Measurements from ENCODE around the gene EMC10.

EMC10 gene

GRCh38 chr19:50490411-50490811 lies 14.1 kb downstream of the EMC10 start (continued):
- TF ChIP-seq ZNF148 (tag by site-specific recombination; IDR thresholded peaks at IDR 0.05; ENCODE audit: borderline replicate concordance) = no peak
- TF ChIP-seq ZFP41 (tag by site-specific recombination; IDR thresholded peaks at IDR 0.05; ENCODE audit: borderline replicate concordance) = no peak
- no peak for TF ChIP-seq OVOL3 (tag by site-specific recombination; IDR thresholded peaks at IDR 0.05)
- TF ChIP-seq ZNF544 (tag by site-specific recombination; IDR thresholded peaks at IDR 0.05) = no peak
- TF ChIP-seq ZNF639 (tag by site-specific recombination; IDR thresholded peaks at IDR 0.05) = no peak
- TF ChIP-seq REST (tag by site-specific recombination; IDR thresholded peaks at IDR 0.05) = no peak
- TF ChIP-seq ZNF239 (tag by site-specific recombination; IDR thresholded peaks at IDR 0.05) = no peak
- TF ChIP-seq ZIC2 (tag by site-specific recombination; IDR thresholded peaks at IDR 0.05) = no peak
- TF ChIP-seq ZNF701 (tag by site-specific recombination; IDR thresholded peaks at IDR 0.05) = no peak
- TF ChIP-seq AEBP2 (tag by site-specific recombination; IDR thresholded peaks at IDR 0.05; ENCODE audit: borderline replicate concordance) = no peak

GRCh38 chr19:50490991-50491472 lies 14.7 kb downstream of the EMC10 start:
- no peak for TF ChIP-seq ZNF692 (tag by site-specific recombination; IDR thresholded peaks at IDR 0.05)
- no peak for TF ChIP-seq ZNF596 (tag by site-specific recombination; IDR thresholded peaks at IDR 0.05)
- no peak for TF ChIP-seq ZNF707 (tag by site-specific recombination; IDR thresholded peaks at IDR 0.05)
- peak; percentile 50; the same call in 1 of the 2 replicates for TF ChIP-seq KLF1 (tag by site-specific recombination; IDR thresholded peaks at IDR 0.05)
- CTCF ChIA-PET = interaction anchor here (0.6 kb wide), 1 partner anchor 117 kb away, joined by 3 read pairs; no protein-coding TSS in a partner anchor
- POLR2A ChIA-PET = no interaction called here

More at GRCh38 chr19:50490991-50491472, 14.7 kb downstream of the EMC10 start:
- Histone ChIP-seq H3K4me1 (ENCODE audit: control insufficient read depth, insufficient read depth, low read length) (no peaks in the 10 kb centered on the region), H3K36me3 (ENCODE audit: control insufficient read depth in 2 of 2, insufficient read depth in 1 of 2, low read length in 2 of 2) (peaks cover 0 to 10% of the 10 kb centered on the region in 2 experiments; a peak in 1 of 3 replicates), H3K9me3 (ENCODE audit: control insufficient read depth, insufficient read depth, low read depth, low read length) (no peaks in the 10 kb centered on the region), H3K27ac (ENCODE audit: extremely low read depth, low read depth, low read length) (no peak overlapping the region), H3K4me3 (ENCODE audit: low read depth, low read length) (no peak overlapping the region)

Data from HEK293 (cell line).